Mucosa of descending colon (tissue), 3 donors: ENCODE results near the gene PLA2G2C. TPM values are rescaled to one million over a fixed set of nuclear protein-coding genes. Genes with fewer than 3 reads are reported as not detected.

Source experiments
- ATAC-seq: fragments of 200-7000 bp; cut with Tn5 transposase; one replicate; pipeline ENCODE4 v1.9.1; 2020; ENCODE audit warnings: mild to moderate bottlenecking, moderate library complexity
- DNase-seq, 3 donors: peaks; one replicate each; pipeline ENCODE4 v3.0.0-alpha.2; 2020
- H3K36me3 ChIP-seq: fragments of 200-600 bp; one replicate; pipeline ENCODE4 v1.8.0; 2021; ENCODE audit warnings: low read depth, mild to moderate bottlenecking
- H3K4me1 ChIP-seq: fragments of 200-600 bp; one replicate; pipeline ENCODE4 v1.8.0; 2021; ENCODE audit warnings: low read depth, mild to moderate bottlenecking
- H3K4me3 ChIP-seq: fragments of 200-600 bp; one replicate; pipeline ENCODE4 v1.8.0; 2021; ENCODE audit warnings: mild to moderate bottlenecking
- H3K9me3 ChIP-seq: fragments of 200-600 bp; one replicate; pipeline ENCODE4 v1.8.0; 2021; ENCODE audit warnings: mild to moderate bottlenecking
- CTCF ChIP-seq: fragments of 200-600 bp; IDR thresholded peaks from one replicate; pipeline ENCODE4 v1.8.0; 2022; ENCODE audit warnings: antibody characterized with exemption, mild to moderate bottlenecking
- intact Hi-C, 2 donors: fragments of 100-400 bp; cut with DNase I in 1 of 2; cut with micrococcal nuclease in 1 of 2; formaldehyde crosslinking; loops; one replicate each; pipeline versions ENCODE4 v1.11.0 to v1.11.1; 2022; cut with DNase I, micrococcal nuclease
- total RNA-seq, 3 donors: library from RNA; stranded (reverse); fragmentation: NEBNext Ultra II Directional in 2 of 3; extraction: Animal tissue kit (Norgen Biotek cat#: 25700) in 2 of 3; gene quantifications; one replicate each; pipeline versions ENCODE4 v1.2.1 to v1.2.4, GENCODE V29; 2021 to 2023
- donor health status: DM: no; HTN: no; CAD: no; lungs with moderate emphysema.
- donor health status: DM: no; HTN: no; CAD: no.
- donor health status: DM: no; HTN: yes; CAD: no.

PLA2G2C gene
- total RNA-seq, 3 donors from 2014 or later: 0.55 to 2.1 TPM; not detected in 1

- intact Hi-C loops: no loop called here
- Histone ChIP-seq H3K36me3 (no peaks in the 10 kb centered on the region), H3K9me3 (no peaks in the 10 kb centered on the region), H3K4me1 (peaks cover 3% of the 10 kb centered on the region), H3K4me3 (no peak overlapping the region)
- no peak for TF ChIP-seq CTCF
- ATAC-seq (no peak), DNase-seq (no peak)
These were observed 15.8 kb upstream of the PLA2G2C start for GRCh38 chr1:20202166-20202565.

GRCh38 chr1:20200966-20201365 lies 14.6 kb upstream of the PLA2G2C start:
- DNase-seq (no peak), ATAC-seq (no peak)
- Histone ChIP-seq H3K4me3 (no peak overlapping the region), H3K36me3 (no peaks in the 10 kb centered on the region), H3K9me3 (no peaks in the 10 kb centered on the region), H3K4me1 (peaks cover 3% of the 10 kb centered on the region)
- intact Hi-C loops: no loop called here
- TF ChIP-seq CTCF: no peak

- no peaks in the 10 kb centered on the region for H3K9me3 ChIP-seq
- peaks cover 4% of the 10 kb centered on the region for H3K4me1 ChIP-seq
- intact Hi-C loops: no loop called here
- no peak for DNase-seq
- ATAC-seq: no peak
- no peak overlapping the region for H3K4me3 ChIP-seq
- no peaks in the 10 kb centered on the region for H3K36me3 ChIP-seq
- no peak for TF ChIP-seq CTCF
These were observed 13.5 kb upstream of the PLA2G2C start for GRCh38 chr1:20199840-20200239.

GRCh38 chr1:20199403-20199802 lies 13.1 kb upstream of the PLA2G2C start:
- ATAC-seq (peak; percentile 83), DNase-seq (peak in 2 of 3 donors; percentile 48 to 58)
- H3K4me1 ChIP-seq: peaks cover 8% of the 10 kb centered on the region
- no peak for TF ChIP-seq CTCF
- intact Hi-C loops: no loop called here
- no peaks in the 10 kb centered on the region for H3K9me3 ChIP-seq
- no peaks in the 10 kb centered on the region for H3K36me3 ChIP-seq
- H3K4me3 ChIP-seq: no peak overlapping the region

GRCh38 chr1:20198918-20199317 lies 12.6 kb upstream of the PLA2G2C start:
- DNase-seq (no peak), ATAC-seq (no peak)
- Histone ChIP-seq H3K4me1 (peaks cover 8% of the 10 kb centered on the region), H3K4me3 (no peak overlapping the region), H3K9me3 (no peaks in the 10 kb centered on the region), H3K36me3 (no peaks in the 10 kb centered on the region)
- intact Hi-C loops: no loop called here
- TF ChIP-seq CTCF: no peak

GRCh38 chr1:20198296-20198695 lies 12.0 kb upstream of the PLA2G2C start:
- DNase-seq: no peak
- TF ChIP-seq CTCF: no peak
- intact Hi-C loops: no loop called here

More at GRCh38 chr1:20198296-20198695, 12.0 kb upstream of the PLA2G2C start:
- Histone ChIP-seq H3K36me3 (no peaks in the 10 kb centered on the region), H3K4me3 (no peak overlapping the region), H3K9me3 (no peaks in the 10 kb centered on the region), H3K4me1 (peaks cover 8% of the 10 kb centered on the region)
- ATAC-seq: no peak
